Fibroblast of skin of scalp (primary cell): Measurements from ENCODE around the gene GRIN2D.

Experiments
- DNase-seq: peaks from one replicate; pipeline ENCODE4 v3.0.0-alpha.2; 2013

GRIN2D gene

DNA sequence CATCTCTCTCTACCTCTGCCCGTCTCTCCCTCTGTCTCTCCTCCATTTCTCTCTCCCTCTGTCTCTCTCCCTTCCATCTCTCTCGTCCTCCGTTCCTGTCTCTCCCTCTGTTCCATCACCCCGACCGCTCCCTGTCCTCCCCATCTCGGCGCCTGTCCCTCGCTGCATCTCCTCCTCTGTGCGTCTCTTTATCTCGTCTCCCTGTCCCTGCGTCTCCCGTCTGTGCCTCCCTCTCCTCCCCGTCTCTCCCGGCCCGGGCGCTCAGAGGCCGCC is 4.6 kb downstream of the GRIN2D start:
- DNase-seq: no peak

GRCh38 chr19:48398375-48399235 is 5.1 kb downstream of the GRIN2D start:
- peak; percentile 88 for DNase-seq

GRCh38 chr19:48400018-48400742 is 6.7 kb downstream of the GRIN2D start:
- DNase-seq: peak; percentile 82

DNA sequence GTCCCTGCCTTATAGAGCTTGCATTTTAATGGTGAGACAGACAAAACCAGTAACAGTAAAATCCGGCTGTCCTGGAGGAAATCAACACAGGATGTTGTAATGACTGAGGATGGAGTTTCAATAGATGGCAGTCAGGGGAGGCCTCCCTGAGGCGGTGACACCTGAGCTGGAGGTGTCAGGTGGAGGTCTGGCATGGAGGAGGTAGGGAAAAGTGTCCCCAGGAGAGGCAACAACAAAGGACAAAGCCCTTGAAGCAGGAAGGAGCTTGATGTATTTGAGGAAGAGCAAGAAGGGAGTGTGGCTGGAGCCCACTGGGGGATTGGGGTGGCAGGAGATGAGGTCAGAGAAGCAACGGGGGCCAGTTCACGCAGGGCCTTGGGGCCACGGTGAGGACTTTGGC is 7.8 kb downstream of the GRIN2D start:
- DNase-seq: no peak

DNA sequence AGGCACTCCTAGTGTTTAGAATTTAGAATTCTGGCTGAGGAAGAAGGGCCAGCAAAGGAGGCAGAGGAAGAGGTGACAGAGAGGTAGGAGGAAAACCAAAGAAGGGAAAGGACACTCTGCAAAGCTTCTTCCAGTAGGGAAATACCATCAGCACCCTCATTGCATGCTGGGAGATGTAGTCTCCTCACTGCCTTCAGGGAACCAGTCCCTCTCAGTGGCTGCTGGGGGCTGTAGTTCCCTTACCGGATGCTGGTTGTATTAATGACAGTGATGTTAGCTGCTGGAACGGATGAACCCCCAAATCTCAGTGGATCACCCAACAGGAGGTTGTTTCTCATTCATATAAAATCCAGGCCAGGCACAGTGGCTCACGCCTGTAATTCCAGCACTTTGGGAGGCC is 10.1 kb downstream of the GRIN2D start:
- DNase-seq: peak; percentile 75

GRCh38 chr19:48405010-48405659 is 11.7 kb downstream of the GRIN2D start:
- DNase-seq: no peak

- no peak for DNase-seq
These were observed 12.4 kb downstream of the GRIN2D start for GRCh38 chr19:48405850-48406249.

- peak; percentile 70 for DNase-seq
These were observed 20.6 kb downstream of the GRIN2D start for GRCh38 chr19:48413879-48414587.

DNA sequence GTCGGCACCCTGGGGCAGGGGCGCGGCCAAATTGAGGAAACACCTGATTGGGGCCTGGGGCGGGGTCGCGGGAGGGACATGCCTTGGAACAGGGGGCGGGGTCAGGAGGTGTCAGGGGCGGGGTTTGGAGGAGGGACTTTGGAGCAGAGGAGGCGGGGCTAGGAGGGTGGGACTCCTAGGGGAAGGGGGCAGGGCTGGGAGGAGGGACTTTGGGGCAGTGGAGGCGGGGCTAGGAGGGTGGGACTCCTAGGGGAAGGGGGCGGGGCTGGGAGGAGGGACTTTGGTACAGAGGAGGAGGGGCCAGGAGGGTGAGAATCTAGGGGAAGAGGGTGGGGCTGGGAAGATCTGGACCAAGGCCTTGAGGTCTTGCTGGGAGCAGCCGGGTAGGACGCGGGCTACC is 21.9 kb downstream of the GRIN2D start:
- peak; percentile 88 for DNase-seq

DNA sequence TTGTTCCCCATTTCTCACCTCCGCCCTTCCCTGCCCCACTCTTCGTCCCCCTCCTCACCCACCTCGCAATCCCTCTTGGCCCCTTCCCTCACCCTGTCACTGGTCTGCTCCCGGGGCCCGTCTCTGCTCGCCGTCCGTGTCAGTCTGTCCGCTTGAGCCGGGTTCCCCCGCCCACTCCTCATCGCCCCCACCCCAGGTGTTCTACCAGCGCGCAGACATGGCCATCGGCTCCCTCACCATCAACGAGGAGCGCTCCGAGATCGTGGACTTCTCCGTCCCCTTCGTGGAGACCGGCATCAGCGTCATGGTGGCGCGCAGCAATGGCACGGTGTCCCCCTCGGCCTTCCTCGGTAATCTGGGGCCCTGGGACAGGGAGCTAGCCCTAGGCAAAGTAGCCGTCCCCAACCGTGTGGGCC is 22.3 kb downstream of the GRIN2D start:
- DNase-seq: no peak

GRCh38 chr19:48417421-48417820 is 24.0 kb downstream of the GRIN2D start:
- DNase-seq: no peak

DNA sequence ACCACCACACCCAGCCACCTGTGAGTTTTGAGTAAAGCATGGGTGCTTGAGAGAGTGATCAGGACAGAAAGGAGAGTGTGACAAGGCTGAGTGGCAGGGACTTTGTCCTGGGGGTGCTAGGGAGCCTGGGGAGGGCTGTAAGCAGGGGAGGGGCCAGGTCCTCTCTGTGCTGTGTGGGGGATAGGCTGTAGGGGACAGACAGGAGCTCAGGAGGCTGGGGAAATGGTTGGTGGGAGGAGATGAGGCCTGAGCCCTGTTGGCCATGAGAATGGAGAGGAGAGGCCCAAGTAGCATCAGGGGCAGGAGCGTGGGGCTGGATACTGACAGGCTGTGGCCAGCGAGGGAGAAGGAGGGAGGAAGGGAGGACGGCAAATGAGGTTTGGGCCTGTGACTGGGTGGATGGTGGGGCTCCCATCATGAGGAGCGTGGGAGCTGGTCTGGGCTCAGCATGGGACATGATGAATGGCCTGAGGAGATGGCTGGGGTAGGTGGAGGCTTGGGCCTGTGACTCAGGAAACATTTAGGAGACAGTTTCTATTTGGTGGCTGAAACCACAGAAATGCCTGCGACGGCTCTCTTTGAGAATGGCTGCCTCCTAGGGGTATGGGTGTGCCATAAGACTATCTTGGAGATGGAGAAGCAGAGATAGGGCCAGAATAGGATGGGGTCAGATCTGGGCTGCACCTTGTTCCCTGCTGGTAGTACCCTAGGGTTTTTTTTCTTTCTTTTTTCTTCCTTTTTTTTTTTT is 25.0 kb downstream of the GRIN2D start:
- DNase-seq: peak; percentile 78

- peak; percentile 74 for DNase-seq
These were observed 25.9 kb downstream of the GRIN2D start for GRCh38 chr19:48419158-48419920.

DNA sequence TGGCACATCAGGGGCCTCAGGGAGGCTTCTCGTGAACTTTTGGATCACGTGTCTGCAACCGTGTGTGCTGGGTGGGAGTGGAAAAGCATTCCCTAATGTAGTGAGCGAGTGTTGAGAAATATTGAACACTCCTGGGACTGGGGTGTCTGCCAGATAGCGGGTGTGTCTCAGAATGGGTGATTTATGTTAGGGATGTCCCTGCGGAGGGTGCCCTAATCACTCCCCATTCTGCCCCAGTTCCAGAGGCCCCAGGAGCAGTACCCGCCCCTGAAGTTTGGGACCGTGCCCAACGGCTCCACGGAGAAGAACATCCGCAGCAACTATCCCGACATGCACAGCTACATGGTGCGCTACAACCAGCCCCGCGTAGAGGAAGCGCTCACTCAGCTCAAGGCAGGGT is 28.1 kb downstream of the GRIN2D start:
- no peak for DNase-seq

DNA sequence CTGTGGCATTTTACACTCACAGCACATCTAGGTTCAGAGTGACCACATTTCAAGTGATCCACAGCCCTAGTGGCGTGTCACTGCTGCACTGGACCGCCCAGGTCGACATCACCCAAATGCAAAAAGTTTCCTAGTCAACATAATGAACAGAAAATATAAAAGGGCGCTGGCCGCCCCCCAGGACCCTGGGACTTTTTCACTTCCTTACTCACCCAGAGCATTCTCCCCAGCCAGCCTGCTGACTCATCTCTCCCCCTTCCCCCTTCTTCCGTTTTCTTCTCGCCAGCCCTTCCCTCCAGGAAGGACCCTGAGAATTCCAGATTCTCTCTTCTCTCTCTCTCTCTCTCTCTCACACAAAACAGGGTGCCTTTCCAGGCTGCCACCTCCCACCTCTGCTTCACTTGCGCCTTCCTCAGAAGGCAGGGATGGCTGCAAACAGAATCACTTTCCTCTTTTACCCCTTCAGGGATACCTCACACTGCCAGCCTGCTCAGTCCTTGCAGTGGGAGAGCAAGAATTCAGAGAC is 31.3 kb downstream of the GRIN2D start:
- DNase-seq: peak; percentile 78

GRCh38 chr19:48428670-48429069 is 35.2 kb downstream of the GRIN2D start:
- no peak for DNase-seq

DNA sequence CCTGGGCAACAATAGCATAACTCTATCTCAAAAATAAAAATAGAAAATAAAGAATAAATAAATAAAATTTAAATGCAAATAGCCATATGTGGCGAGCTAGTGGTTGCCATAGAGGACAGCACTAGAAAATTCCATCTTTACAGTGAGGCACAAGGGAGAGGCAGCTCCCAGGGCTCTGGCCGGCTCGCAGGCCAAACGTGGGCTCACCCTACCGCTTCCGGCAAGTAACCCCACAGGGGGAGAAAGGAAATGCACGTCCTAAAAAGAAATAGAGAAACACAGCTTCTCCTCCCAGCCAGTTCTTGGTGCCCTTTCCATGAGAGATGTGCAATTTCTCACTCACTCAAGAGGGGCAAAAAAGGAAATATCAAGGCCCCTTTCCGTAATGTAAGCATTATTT is 39.9 kb downstream of the GRIN2D start:
- no peak for DNase-seq

GRCh38 chr19:48436586-48436985 is 43.1 kb downstream of the GRIN2D start:
- no peak for DNase-seq

DNA sequence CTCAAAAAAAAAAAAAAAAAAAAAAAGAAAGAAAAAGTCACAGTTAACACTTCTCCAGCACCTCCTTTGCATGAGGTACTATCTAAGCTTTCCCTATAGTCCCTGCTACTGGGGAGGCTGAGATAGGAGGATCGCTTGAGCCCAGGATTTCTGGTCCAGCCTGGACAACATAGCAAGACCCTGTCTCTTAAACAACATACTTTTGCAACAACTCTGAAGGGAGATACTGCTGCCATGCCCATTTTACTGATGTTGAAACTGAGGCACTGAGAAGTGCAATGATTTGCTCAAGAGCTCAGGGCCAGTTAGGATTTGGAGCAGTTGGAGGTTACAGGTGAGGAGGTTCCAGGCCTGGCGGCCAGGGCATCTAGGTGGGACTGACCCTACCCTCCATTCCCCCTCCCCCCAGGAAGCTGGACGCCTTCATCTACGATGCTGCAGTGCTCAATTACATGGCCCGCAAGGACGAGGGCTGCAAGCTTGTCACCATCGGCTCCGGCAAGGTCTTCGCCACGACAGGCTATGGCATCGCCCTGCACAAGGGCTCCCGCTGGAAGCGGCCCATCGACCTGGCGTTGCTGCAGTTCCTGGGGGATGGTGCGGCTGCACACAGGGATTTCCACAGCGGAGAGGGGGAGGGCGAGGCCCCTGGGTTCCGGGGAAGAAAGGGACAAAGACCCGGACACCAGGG is 48.0 kb downstream of the GRIN2D start:
- no peak for DNase-seq
